ENCODE measurements around the gene CUL4A. TPM values are rescaled to one million over a fixed set of nuclear protein-coding genes. Genes with fewer than 3 reads are reported as not detected.
A peak's percentile ranks its signal among the peaks of the same experiment; 100 is the strongest.

CUL4A gene
- total RNA-seq, 1 donor from 2014 or later, result 104 TPM

GRCh38 chr13:113176822-113177221, 32.6 kb upstream of the CUL4A start:
- H3K4me3 ChIP-seq (ENCODE audit: low read depth, low read length), result no peak overlapping the region
- FAIRE-seq, result no peak
- TF ChIP-seq CTCF (IDR thresholded peaks at IDR 0.05; ENCODE audit: insufficient read depth, low read length, severe bottlenecking), result no peak
- no peaks in the 10 kb centered on the region for H3K27me3 ChIP-seq (ENCODE audit: control insufficient read depth, insufficient read depth, low read length)
- peaks cover 27% of the 10 kb centered on the region for H3K36me3 ChIP-seq (ENCODE audit: control insufficient read depth, insufficient read depth, low read length)
- no peak for DNase-seq (ENCODE audit: low read depth)

- TF ChIP-seq CTCF (IDR thresholded peaks at IDR 0.05; ENCODE audit: insufficient read depth, low read length, severe bottlenecking), result no peak
- DNase-seq (ENCODE audit: low read depth) (peak; percentile 49), FAIRE-seq (no peak)
- Histone ChIP-seq H3K27me3 (ENCODE audit: control insufficient read depth, insufficient read depth, low read length) (no peaks in the 10 kb centered on the region), H3K36me3 (ENCODE audit: control insufficient read depth, insufficient read depth, low read length) (peaks cover 30% of the 10 kb centered on the region), H3K4me3 (ENCODE audit: low read depth, low read length) (no peak overlapping the region)
Observed at GRCh38 chr13:113178070-113178895, 31.1 kb upstream of the CUL4A start.

- Histone ChIP-seq H3K36me3 (ENCODE audit: control insufficient read depth, insufficient read depth, low read length) (peaks cover 34% of the 10 kb centered on the region), H3K4me3 (ENCODE audit: low read depth, low read length) (no peak overlapping the region), H3K27me3 (ENCODE audit: control insufficient read depth, insufficient read depth, low read length) (no peaks in the 10 kb centered on the region)
- DNase-seq (ENCODE audit: low read depth) (no peak), FAIRE-seq (no peak)
- no peak for TF ChIP-seq CTCF (IDR thresholded peaks at IDR 0.05; ENCODE audit: insufficient read depth, low read length, severe bottlenecking)
Observed at GRCh38 chr13:113178896-113179167, 30.6 kb upstream of the CUL4A start.

- no peak for TF ChIP-seq CTCF (IDR thresholded peaks at IDR 0.05; ENCODE audit: insufficient read depth, low read length, severe bottlenecking)
- DNase-seq (ENCODE audit: low read depth) (no peak), FAIRE-seq (peak; percentile 28)
- H3K27me3 ChIP-seq (ENCODE audit: control insufficient read depth, insufficient read depth, low read length), result no peaks in the 10 kb centered on the region
- H3K36me3 ChIP-seq (ENCODE audit: control insufficient read depth, insufficient read depth, low read length), result peaks cover 36% of the 10 kb centered on the region
- H3K4me3 ChIP-seq (ENCODE audit: low read depth, low read length), result no peak overlapping the region
Observed at GRCh38 chr13:113179374-113180230, 29.8 kb upstream of the CUL4A start.

GRCh38 chr13:113182046-113182445, 27.4 kb upstream of the CUL4A start:
- H3K4me3 ChIP-seq (ENCODE audit: low read depth, low read length), result no peak overlapping the region
- no peaks in the 10 kb centered on the region for H3K27me3 ChIP-seq (ENCODE audit: control insufficient read depth, insufficient read depth, low read length)
- DNase-seq (ENCODE audit: low read depth), result no peak
- no peak for FAIRE-seq
- peaks cover 33% of the 10 kb centered on the region for H3K36me3 ChIP-seq (ENCODE audit: control insufficient read depth, insufficient read depth, low read length)
- TF ChIP-seq CTCF (IDR thresholded peaks at IDR 0.05; ENCODE audit: insufficient read depth, low read length, severe bottlenecking), result no peak

All from bronchial epithelial cell (primary cell).